ENCODE results near the gene NCDN.

DNA sequence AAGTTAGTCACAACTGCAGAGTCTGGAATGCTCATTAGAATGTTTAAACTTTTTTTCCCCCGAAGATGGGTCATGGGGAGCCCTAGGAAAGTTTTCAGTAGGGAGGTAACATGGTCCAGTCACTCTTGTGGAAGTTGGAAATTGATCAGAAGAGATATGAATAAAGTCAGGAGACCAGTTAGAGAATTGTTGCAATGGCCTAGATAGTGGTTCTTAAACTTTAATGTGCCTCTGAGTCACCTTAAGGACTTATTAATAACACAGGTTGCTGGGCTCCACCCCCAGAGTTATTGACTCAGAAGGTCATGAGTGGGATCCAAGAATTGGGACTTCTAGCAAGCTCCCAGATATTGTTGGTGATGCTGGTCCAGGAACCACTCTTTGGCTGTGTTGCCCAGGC is 12.3 kb downstream of the NCDN start:
- TF ChIP-seq, protein P1, sequence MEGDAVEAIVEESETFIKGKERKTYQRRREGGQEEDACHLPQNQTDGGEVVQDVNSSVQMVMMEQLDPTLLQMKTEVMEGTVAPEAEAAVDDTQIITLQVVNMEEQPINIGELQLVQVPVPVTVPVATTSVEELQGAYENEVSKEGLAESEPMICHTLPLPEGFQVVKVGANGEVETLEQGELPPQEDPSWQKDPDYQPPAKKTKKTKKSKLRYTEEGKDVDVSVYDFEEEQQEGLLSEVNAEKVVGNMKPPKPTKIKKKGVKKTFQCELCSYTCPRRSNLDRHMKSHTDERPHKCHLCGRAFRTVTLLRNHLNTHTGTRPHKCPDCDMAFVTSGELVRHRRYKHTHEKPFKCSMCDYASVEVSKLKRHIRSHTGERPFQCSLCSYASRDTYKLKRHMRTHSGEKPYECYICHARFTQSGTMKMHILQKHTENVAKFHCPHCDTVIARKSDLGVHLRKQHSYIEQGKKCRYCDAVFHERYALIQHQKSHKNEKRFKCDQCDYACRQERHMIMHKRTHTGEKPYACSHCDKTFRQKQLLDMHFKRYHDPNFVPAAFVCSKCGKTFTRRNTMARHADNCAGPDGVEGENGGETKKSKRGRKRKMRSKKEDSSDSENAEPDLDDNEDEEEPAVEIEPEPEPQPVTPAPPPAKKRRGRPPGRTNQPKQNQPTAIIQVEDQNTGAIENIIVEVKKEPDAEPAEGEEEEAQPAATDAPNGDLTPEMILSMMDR (IDR thresholded peaks at IDR 0.05; ENCODE audit: extremely low read depth in 1 of 2, insufficient read depth in 1 of 2, low read depth in 1 of 2, low read length in 2 of 2) = no peak
- TF ChIP-seq GATA2 (IDR thresholded peaks at IDR 0.05; ENCODE audit: insufficient read depth, insufficient read length, low read depth, low read length) = no peak
- TF ChIP-seq, protein P2, sequence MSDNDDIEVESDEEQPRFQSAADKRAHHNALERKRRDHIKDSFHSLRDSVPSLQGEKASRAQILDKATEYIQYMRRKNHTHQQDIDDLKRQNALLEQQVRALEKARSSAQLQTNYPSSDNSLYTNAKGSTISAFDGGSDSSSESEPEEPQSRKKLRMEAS (IDR thresholded peaks at IDR 0.05; ENCODE audit: insufficient read depth, insufficient read length) = no peak
- TF ChIP-seq POLR2A (IDR thresholded peaks at IDR 0.05; ENCODE audit: low read depth, low read length) = no peak
- no peak for TF ChIP-seq POLR2AphosphoS5 (IDR thresholded peaks at IDR 0.05; ENCODE audit: insufficient read depth, low read depth, low read length)
- TF ChIP-seq EZH2 (IDR thresholded peaks at IDR 0.05; ENCODE audit: borderline replicate concordance, low read depth, low read length, severe bottlenecking) = no peak
- TF ChIP-seq MYC (IDR thresholded peaks at IDR 0.05; ENCODE audit: low read depth, low read length) = no peak
- TF ChIP-seq JUN (IDR thresholded peaks at IDR 0.05; ENCODE audit: borderline replicate concordance, insufficient read depth, insufficient read length, low read depth) = no peak
